ENCODE data around the gene CACNA1S. TPM values are rescaled to one million over a fixed set of nuclear protein-coding genes. Genes with fewer than 3 reads are reported as not detected.

Gene CACNA1S
- total and polyA plus RNA-seq, 2 of the 8 experiments (the other 6 are each of a cell fraction or from before 2014, with no cell fraction given), result 0.06 TPM; not detected in 1

DNA sequence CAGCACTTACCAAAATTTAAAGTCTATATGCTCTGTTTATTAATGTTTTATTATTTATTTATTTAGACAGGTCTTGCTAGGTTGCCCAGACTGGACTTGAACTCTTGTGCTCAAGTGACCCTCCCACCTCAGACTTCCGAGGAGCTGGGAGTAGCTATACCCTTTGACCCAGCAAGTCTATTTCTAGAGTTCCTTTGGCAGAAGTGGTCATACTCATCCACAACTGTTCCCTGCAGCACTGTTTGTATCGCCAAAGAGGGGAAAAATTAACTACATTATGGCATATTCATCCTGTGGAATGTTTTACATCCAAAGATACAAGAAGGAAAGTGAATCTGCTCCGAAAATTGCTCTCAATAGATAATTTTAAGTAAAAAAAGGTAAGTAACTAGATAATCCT is 28.5 kb downstream of the CACNA1S start:
- Histone ChIP-seq H3K23me2 (ENCODE audit: low read depth, low read length) (no peaks in the 10 kb centered on the region), H3K14ac (ENCODE audit: insufficient read length) (no peak overlapping the region), H3K18ac (ENCODE audit: extremely low read depth, low read length) (no peak overlapping the region), H2BK120ac (replicated peaks; ENCODE audit: low read depth, low read length) (no peak overlapping the region), H3K27ac (ENCODE audit: low read depth, low read length) (no peak overlapping the region), H4K20me1 (replicated peaks in 1 of 2; ENCODE audit: control insufficient read depth in 1 of 2, insufficient read depth in 2 of 2, low read length in 2 of 2) (no peaks in the 10 kb centered on the region), H3K9me3 (ENCODE audit: insufficient read depth in 2 of 2, low read depth in 1 of 2, low read length in 1 of 2) (no peaks in the 10 kb centered on the region), H3K79me1 (ENCODE audit: low read depth, low read length) (no peaks in the 10 kb centered on the region), H3K4me1 (replicated peaks in 1 of 4; ENCODE audit: control insufficient read depth in 3 of 4, insufficient read depth in 4 of 4, low read length in 3 of 4) (no peaks in the 10 kb centered on the region), H4K5ac (ENCODE audit: insufficient read length, low read depth, low read length) (no peak overlapping the region), H4K91ac (replicated peaks; ENCODE audit: insufficient read length, low read length) (no peak overlapping the region), H2AFZ (ENCODE audit: low read length) (no peak overlapping the region), H2BK20ac (ENCODE audit: low read length) (no peak overlapping the region), H3K36me3 (ENCODE audit: control insufficient read depth in 2 of 4, insufficient read depth in 4 of 4, low read length in 3 of 4) (no peaks in the 10 kb centered on the region), H3K4me3 (ENCODE audit: extremely low read depth in 1 of 4, insufficient read depth in 2 of 4, low read depth in 3 of 4, low read length in 4 of 4) (no peak overlapping the region), H4K8ac (ENCODE audit: extremely low read depth, insufficient read depth, low read length) (no peak overlapping the region), H3K4me2 (ENCODE audit: insufficient read depth in 1 of 2, low read depth in 2 of 2, low read length in 2 of 2) (no peak overlapping the region), H2AK5ac (ENCODE audit: low read depth, low read length) (no peak overlapping the region), H3K4ac (replicated peaks; ENCODE audit: insufficient read length, low read depth, low read length) (no peak overlapping the region), H3K79me2 (ENCODE audit: control insufficient read depth in 1 of 2, insufficient read depth in 2 of 2, low read length in 2 of 2) (no peaks in the 10 kb centered on the region), H3K27me3 (replicated peaks in 1 of 4; ENCODE audit: control insufficient read depth in 3 of 4, extremely low read depth in 1 of 4, insufficient read depth in 3 of 4, low read length in 3 of 4) (no peaks in the 10 kb centered on the region), H2BK5ac (ENCODE audit: low read depth, low read length) (no peak overlapping the region), H3K9ac (replicated peaks in 1 of 4; ENCODE audit: extremely low read depth in 1 of 4, low read depth in 3 of 4, low read length in 3 of 4) (no peak overlapping the region), H3K23ac (ENCODE audit: insufficient read length) (no peak overlapping the region), H2BK12ac (ENCODE audit: low read depth, low read length) (no peak overlapping the region), H3K56ac (replicated peaks; ENCODE audit: insufficient read length, low read depth, low read length) (no peak overlapping the region), H2BK15ac (ENCODE audit: low read length) (no peak overlapping the region)
- no peak for TF ChIP-seq SAP30 (IDR thresholded peaks at IDR 0.05; ENCODE audit: insufficient read depth, insufficient replicate concordance, low read length)
- no peak for TF ChIP-seq HDAC6 (IDR thresholded peaks at IDR 0.05; ENCODE audit: low read depth, low read length)
- CTCF ChIA-PET (ENCODE audit: partially characterized antibody), result interaction anchor here (0.8 to 10.0 kb wide), 9 partner anchors 8 to 131 kb away, joined by 3 to 343 read pairs (median 25); partner anchors contain the start of gene CACNA1S
- FAIRE-seq (no peak), DNase-seq (ENCODE audit: low read depth in 1 of 2, low spot score in 2 of 2) (no peak)
- POLR2A ChIA-PET (ENCODE audit: partially characterized antibody), result interaction anchor here (0.7 kb wide), 1 partner anchor 190 kb away, joined by 3 read pairs; no protein-coding TSS in a partner anchor
- 83% methylated on average over 3 of the region's 3 CpGs; no CpG with 5 or more reads in 1 of the 2 experiments for WGBS, 2 experiments (ENCODE audit: extremely low coverage in 1 of 2, insufficient coverage in 1 of 2, insufficient read length in 1 of 2, insufficient replicate concordance in 2 of 2, low coverage in 1 of 2, low lambda C conversion rate in 2 of 2, missing lambda C conversion rate in 1 of 2)

All from H1 (cell line).